HEK293T (cell line): ENCODE measurements around the gene CNMD.
"Not testable (repeated sequence)": the region's sequence is repeated elsewhere in the genome, so short reads cannot be mapped to it uniquely, and the experiment has no call there.

Source experiments
- CTCF ChIA-PET: fragments of 350-600 bp; formaldehyde crosslinking; extraction: SDS; loops from one replicate; lab custom pipeline; 2021; ENCODE audit warnings: antibody characterized with exemption, inconsistent platforms; lab: Yijun Ruan, JAX
- POLR2A ChIA-PET: fragments of 350-600 bp; formaldehyde crosslinking; extraction: SDS; loops from one replicate; lab custom pipeline; 2020; ENCODE audit warnings: antibody characterized with exemption, inconsistent platforms; lab: Yijun Ruan, JAX
- DNase-seq: peaks from one replicate; pipeline ENCODE4 v3.0.0; 2012; ENCODE audit warnings: mixed read lengths; ENCODE audit errors: extremely low spot score
- ARNT ChIP-seq: fragments of 450-650 bp; IDR thresholded peaks from 2 replicates; pipeline ENCODE4 v1.6.1; 2017; ENCODE audit warnings: mild to moderate bottlenecking
- BHLHE40 ChIP-seq: fragments of 450-650 bp; IDR thresholded peaks from 2 replicates; pipeline ENCODE4 v1.6.1; 2016; ENCODE audit warnings: mild to moderate bottlenecking, moderate library complexity, borderline replicate concordance
- CTBP1 ChIP-seq: fragments of 450-650 bp; IDR thresholded peaks from 2 replicates; pipeline ENCODE4 v1.6.1; 2016; ENCODE audit warnings: borderline replicate concordance
- ELF4 ChIP-seq: fragments of 450-650 bp; IDR thresholded peaks from 2 replicates; pipeline ENCODE4 v1.6.1; 2017; ENCODE audit warnings: antibody characterized with exemption
- FOXA1 ChIP-seq: fragments of 450-650 bp; IDR thresholded peaks from 2 replicates; pipeline ENCODE4 v1.6.1; 2016; ENCODE audit warnings: mild to moderate bottlenecking
- FOXK2 ChIP-seq: fragments of 450-650 bp; IDR thresholded peaks from 2 replicates; pipeline ENCODE4 v1.6.1; 2016; ENCODE audit warnings: mild to moderate bottlenecking
- FOXM1 ChIP-seq: fragments of 450-650 bp; IDR thresholded peaks from 2 replicates; pipeline ENCODE4 v1.6.1; 2017; ENCODE audit warnings: mild to moderate bottlenecking, borderline replicate concordance
- HDGF ChIP-seq: fragments of 450-650 bp; IDR thresholded peaks from 2 replicates; pipeline ENCODE4 v1.6.1; 2017; ENCODE audit warnings: antibody characterized with exemption, borderline replicate concordance
- L3MBTL2 ChIP-seq: fragments of 450-650 bp; conservative IDR thresholded peaks from 2 replicates; pipeline ENCODE4 v1.6.1; 2016; ENCODE audit warnings: mild to moderate bottlenecking
- LEF1 ChIP-seq: fragments of 450-650 bp; IDR thresholded peaks from 2 replicates; pipeline ENCODE4 v1.6.1; 2017; ENCODE audit warnings: mild to moderate bottlenecking, borderline replicate concordance
- NFRKB ChIP-seq: fragments of 450-650 bp; IDR thresholded peaks from 2 replicates; pipeline ENCODE4 v1.6.1; 2016; ENCODE audit warnings: mild to moderate bottlenecking, moderate library complexity
- PKNOX1 ChIP-seq: fragments of 450-650 bp; IDR thresholded peaks from 2 replicates; pipeline ENCODE4 v1.6.1; 2016
- SP1 ChIP-seq: fragments of 450-650 bp; IDR thresholded peaks from 2 replicates; pipeline ENCODE4 v1.6.1; 2017
- SUZ12 ChIP-seq: fragments of 450-650 bp; IDR thresholded peaks from 2 replicates; pipeline ENCODE4 v1.6.1; 2016; ENCODE audit warnings: mild to moderate bottlenecking
- TARDBP ChIP-seq: fragments of 450-650 bp; IDR thresholded peaks from 2 replicates; pipeline ENCODE4 v1.6.1; 2016
- ZNF384 ChIP-seq: fragments of 450-650 bp; IDR thresholded peaks from 2 replicates; pipeline ENCODE4 v1.6.1; 2016

Gene CNMD

GRCh38 chr13:52712385-52712784 lies 27.2 kb downstream of the CNMD start:
- DNase-seq = no peak
- TF ChIP-seq L3MBTL2 = no peak
- TF ChIP-seq HDGF = no peak
- TF ChIP-seq ELF4 = no peak
- TF ChIP-seq TARDBP = no peak
- no peak for TF ChIP-seq NFRKB
- no peak for TF ChIP-seq ZNF384
- no peak for TF ChIP-seq FOXK2
- TF ChIP-seq SUZ12 = no peak
- no peak for TF ChIP-seq ARNT
- TF ChIP-seq BHLHE40 = no peak
- TF ChIP-seq CTBP1 = no peak
- no peak for TF ChIP-seq FOXM1
- TF ChIP-seq PKNOX1 = no peak
- no peak for TF ChIP-seq SP1
- CTCF ChIA-PET = no interaction called here
- POLR2A ChIA-PET = no interaction called here

GRCh38 chr13:52711286-52711685 lies 28.3 kb downstream of the CNMD start:
- ChIA-PET CTCF (no interaction called here), POLR2A (no interaction called here)
- TF ChIP-seq PKNOX1 (no peak), SUZ12 (no peak), HDGF (no peak), BHLHE40 (no peak), FOXM1 (no peak), CTBP1 (no peak), ELF4 (no peak), FOXK2 (no peak), FOXA1 (no peak)
- DNase-seq = no peak

GRCh38 chr13:52708266-52708665 lies 31.4 kb downstream of the CNMD start:
- POLR2A ChIA-PET, DNase-seq, CTCF ChIA-PET: not testable (repeated sequence)

DNA sequence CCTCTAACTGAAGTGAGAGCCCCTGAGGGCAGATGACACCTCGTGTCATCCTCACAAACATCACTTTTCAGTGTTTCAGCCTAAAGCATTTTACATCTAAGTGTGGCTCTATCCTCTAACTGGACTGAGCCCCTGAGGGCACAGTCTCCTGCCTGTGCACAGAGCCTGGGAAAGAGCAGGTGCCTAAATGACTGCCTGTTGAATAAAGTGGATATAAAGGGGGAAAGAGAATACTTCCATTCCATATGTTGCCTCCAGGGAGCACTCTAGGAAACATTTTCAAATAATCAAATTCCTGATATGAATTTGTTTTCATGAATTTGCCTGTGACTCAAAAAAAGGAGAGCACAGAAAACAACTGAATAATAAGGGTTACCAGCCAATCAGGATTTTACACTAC lies 32.2 kb downstream of the CNMD start:
- DNase-seq = peak; percentile 26
- TF ChIP-seq ELF4 (no peak), NFRKB (no peak), CTBP1 (no peak), HDGF (no peak), FOXA1 (no peak), PKNOX1 (no peak), FOXM1 (no peak), L3MBTL2 (no peak), ZNF384 (no peak)
- ChIA-PET CTCF (interaction anchor here (1.1 kb wide), 1 partner anchor 101 kb away, joined by 3 read pairs; no protein-coding TSS in a partner anchor), POLR2A (no interaction called here)

GRCh38 chr13:52706081-52706480 lies 33.5 kb downstream of the CNMD start:
- TF ChIP-seq ARNT (no peak), HDGF (no peak), FOXM1 (no peak), FOXK2 (no peak), CTBP1 (no peak), ELF4 (no peak), LEF1 (no peak), SUZ12 (no peak), BHLHE40 (no peak), PKNOX1 (no peak), L3MBTL2 (no peak), NFRKB (no peak), TARDBP (no peak), SP1 (no peak), ZNF384 (no peak), FOXA1 (no peak)
- ChIA-PET CTCF (interaction anchor here (1.1 kb wide), 1 partner anchor 103 kb away, joined by 3 read pairs; no protein-coding TSS in a partner anchor), POLR2A (no interaction called here)
- DNase-seq = no peak

DNA sequence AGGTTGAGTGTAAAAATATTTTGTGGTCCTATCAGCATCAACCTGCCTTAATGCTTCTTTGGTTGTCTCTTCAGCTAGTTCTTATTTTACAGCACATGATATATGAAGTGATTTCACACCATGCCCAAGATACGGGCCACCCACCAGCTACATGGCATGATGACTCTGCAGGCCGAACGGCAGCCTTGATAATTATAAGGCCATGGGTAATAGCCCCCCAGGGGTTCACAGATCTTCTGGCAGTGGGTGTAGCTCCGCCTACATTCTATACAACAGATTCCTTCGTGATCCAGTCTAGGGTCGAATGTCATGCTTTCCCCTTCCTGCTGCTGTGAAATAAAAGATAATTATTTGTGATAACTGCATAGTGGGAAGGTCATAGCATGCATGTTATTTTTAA lies 36.1 kb downstream of the CNMD start:
- DNase-seq = no peak
- ChIA-PET CTCF (no interaction called here), POLR2A (no interaction called here)
- TF ChIP-seq BHLHE40 = no peak
- TF ChIP-seq PKNOX1 = no peak
- no peak for TF ChIP-seq CTBP1
- no peak for TF ChIP-seq ARNT
- TF ChIP-seq TARDBP = no peak
- TF ChIP-seq FOXK2 = no peak
- no peak for TF ChIP-seq NFRKB
- no peak for TF ChIP-seq HDGF
- no peak for TF ChIP-seq ZNF384
